ENCODE measurements around the gene TMEM120A. TPM values are rescaled to one million over a fixed set of nuclear protein-coding genes. Genes with fewer than 3 reads are reported as not detected.
A peak's percentile ranks its signal among the peaks of the same experiment; 100 is the strongest.

TMEM120A gene
- total RNA-seq, 1 donor from 2014 or later = 9.4 TPM

GRCh38 chr7:75948179-75948578 is 46.2 kb downstream of the TMEM120A start:
- Histone ChIP-seq H3K27ac (no peak overlapping the region), H3K79me2 (ENCODE audit: low read depth) (peaks cover 25% of the 10 kb centered on the region)
- TF ChIP-seq CTCF (IDR thresholded peaks at IDR 0.05) = no peak
- no peak for TF ChIP-seq EZH2phosphoT487 (IDR thresholded peaks at IDR 0.05)
- no peak for TF ChIP-seq EZH2 (IDR thresholded peaks at IDR 0.05)

GRCh38 chr7:75946207-75946855 is 48.1 kb downstream of the TMEM120A start:
- no peaks in the 10 kb centered on the region for H3K36me3 ChIP-seq
- H3K27me3 Mint-ChIP-seq (ENCODE audit: insufficient read depth, low read depth) = peaks cover 2% of the 10 kb centered on the region
- H3K27ac Mint-ChIP-seq = no peak overlapping the region
- H3K9me3 ChIP-seq (ENCODE audit: low read depth) = no peaks in the 10 kb centered on the region
- H3F3A ChIP-seq (ENCODE audit: low read depth) = no peaks in the 10 kb centered on the region
- H3K27me3 ChIP-seq = no peaks in the 10 kb centered on the region
- H3K4me3 ChIP-seq = no peak overlapping the region
- H3K9me3 Mint-ChIP-seq = no peaks in the 10 kb centered on the region
- H3K9ac ChIP-seq = no peak overlapping the region
- no peaks in the 10 kb centered on the region for H3K4me1 ChIP-seq
- H3K4me1 Mint-ChIP-seq = peaks cover 25% of the 10 kb centered on the region
- no peak overlapping the region for H3K4me3 Mint-ChIP-seq
- no peak overlapping the region for H3K27ac ChIP-seq
- no peak overlapping the region for H3K4me2 ChIP-seq
- peaks cover 21% of the 10 kb centered on the region for H3K79me2 ChIP-seq (ENCODE audit: low read depth)
- DNase-seq (ENCODE audit: low spot score) = no peak
- TF ChIP-seq EZH2 (IDR thresholded peaks at IDR 0.05) (no peak), EZH2phosphoT487 (IDR thresholded peaks at IDR 0.05) (no peak), CTCF (IDR thresholded peaks at IDR 0.05) (no peak)
- peaks cover 20% of the 10 kb centered on the region for H4K20me1 ChIP-seq (ENCODE audit: low read depth)
- H2AFZ ChIP-seq (replicated peaks) = no peak overlapping the region
- H3K36me3 Mint-ChIP-seq = peaks cover 28% of the 10 kb centered on the region

More at GRCh38 chr7:75948179-75948578, 46.2 kb downstream of the TMEM120A start:
- H4K20me1 ChIP-seq (ENCODE audit: low read depth) = peaks cover 20% of the 10 kb centered on the region
- H3K4me3 Mint-ChIP-seq = no peak overlapping the region
- H3K9ac ChIP-seq = no peak overlapping the region
- H3K9me3 Mint-ChIP-seq = peaks cover 2% of the 10 kb centered on the region
- H3K36me3 Mint-ChIP-seq = peaks cover 25% of the 10 kb centered on the region
- no peak overlapping the region for H2AFZ ChIP-seq (replicated peaks)
- no peaks in the 10 kb centered on the region for H3K9me3 ChIP-seq (ENCODE audit: low read depth)
- no peaks in the 10 kb centered on the region for H3K4me1 ChIP-seq
- no peak for DNase-seq (ENCODE audit: low spot score)
- H3K4me1 Mint-ChIP-seq = peaks cover 25% of the 10 kb centered on the region
- no peaks in the 10 kb centered on the region for H3K27me3 ChIP-seq
- no peak overlapping the region for H3K4me2 ChIP-seq
- H3F3A ChIP-seq (ENCODE audit: low read depth) = no peaks in the 10 kb centered on the region
- H3K36me3 ChIP-seq = no peaks in the 10 kb centered on the region
- peak overlapping the region; percentile 88 for H3K27ac Mint-ChIP-seq
- H3K27me3 Mint-ChIP-seq (ENCODE audit: insufficient read depth, low read depth) = peaks cover 2% of the 10 kb centered on the region
- no peak overlapping the region for H3K4me3 ChIP-seq

GRCh38 chr7:75945297-75946168 is 48.9 kb downstream of the TMEM120A start:
- peaks cover 25% of the 10 kb centered on the region for H3K4me1 Mint-ChIP-seq
- Histone ChIP-seq H3F3A (ENCODE audit: low read depth) (no peaks in the 10 kb centered on the region), H3K36me3 (no peaks in the 10 kb centered on the region), H3K27me3 (no peaks in the 10 kb centered on the region), H3K27ac (no peak overlapping the region), H3K9me3 (ENCODE audit: low read depth) (no peaks in the 10 kb centered on the region), H3K79me2 (ENCODE audit: low read depth) (peaks cover 17% of the 10 kb centered on the region), H3K4me3 (no peak overlapping the region), H2AFZ (replicated peaks) (no peak overlapping the region), H3K9ac (no peak overlapping the region), H3K4me2 (no peak overlapping the region), H3K4me1 (no peaks in the 10 kb centered on the region), H4K20me1 (ENCODE audit: low read depth) (peaks cover 20% of the 10 kb centered on the region)
- TF ChIP-seq EZH2phosphoT487 (IDR thresholded peaks at IDR 0.05) = no peak
- no peak for TF ChIP-seq CTCF (IDR thresholded peaks at IDR 0.05)
- no peak for TF ChIP-seq EZH2 (IDR thresholded peaks at IDR 0.05)
- no peak overlapping the region for H3K27ac Mint-ChIP-seq
- H3K4me3 Mint-ChIP-seq = no peak overlapping the region
- DNase-seq (ENCODE audit: low spot score) = no peak
- H3K36me3 Mint-ChIP-seq = peaks cover 35% of the 10 kb centered on the region
- no peaks in the 10 kb centered on the region for H3K9me3 Mint-ChIP-seq
- H3K27me3 Mint-ChIP-seq (ENCODE audit: insufficient read depth, low read depth) = peaks cover 7% of the 10 kb centered on the region

Data from neural progenitor cell (in vitro differentiated cells).